SKM-1 (cell line): ENCODE results near the gene MBD5.
"Not testable (repeated sequence)": the region's sequence is repeated elsewhere in the genome, so short reads cannot be mapped to it uniquely, and the experiment has no call there.

Experiments
- DNase-seq: peaks from one replicate; lab custom pipeline; 2025; ENCODE audit not compliant: unreplicated experiment; lab: John Stamatoyannopoulos, UW

The MBD5 gene

GRCh38 chr2:148538375-148538774 is 517.5 kb downstream of the MBD5 start:
- DNase-seq, result no peak

- DNase-seq, result no peak
Observed at GRCh38 chr2:148540022-148540421, 519.1 kb downstream of the MBD5 start.

- DNase-seq, result no peak
Observed at GRCh38 chr2:148541792-148542191, 520.9 kb downstream of the MBD5 start.

- no peak for DNase-seq
Observed at GRCh38 chr2:148542614-148543013, 521.7 kb downstream of the MBD5 start.

GRCh38 chr2:148543088-148543540 is 522.2 kb downstream of the MBD5 start:
- not testable (repeated sequence) for DNase-seq

- DNase-seq, result no peak
Observed at GRCh38 chr2:148545390-148546256, 524.7 kb downstream of the MBD5 start.

GRCh38 chr2:148546270-148546669 is 525.4 kb downstream of the MBD5 start:
- peak; percentile 78 for DNase-seq

GRCh38 chr2:148548716-148549400 is 528.0 kb downstream of the MBD5 start:
- no peak for DNase-seq

- DNase-seq, result no peak
Observed at GRCh38 chr2:148552675-148553331, 531.9 kb downstream of the MBD5 start.

GRCh38 chr2:148553332-148553887 is 532.5 kb downstream of the MBD5 start:
- DNase-seq, result no peak

- no peak for DNase-seq
Observed at GRCh38 chr2:148554459-148555247, 533.8 kb downstream of the MBD5 start.

GRCh38 chr2:148555622-148556294 is 534.9 kb downstream of the MBD5 start:
- DNase-seq, result no peak

- DNase-seq, result no peak
Observed at GRCh38 chr2:148557844-148558436, 537.0 kb downstream of the MBD5 start.

GRCh38 chr2:148560496-148560895 is 539.6 kb downstream of the MBD5 start:
- no peak for DNase-seq

GRCh38 chr2:148561389-148561788 is 540.5 kb downstream of the MBD5 start:
- no peak for DNase-seq

- DNase-seq, result no peak
Observed at GRCh38 chr2:148565272-148565894, 544.5 kb downstream of the MBD5 start.
